ENCODE data around the gene PCBP3.

- TF ChIP-seq POLR2AphosphoS5 (IDR thresholded peaks at IDR 0.05; ENCODE audit: low read depth, low read length) (no peak), POLR2A (IDR thresholded peaks at IDR 0.05; ENCODE audit: low read depth, low read length) (no peak)
Observed at GRCh38 chr21:45846373-45847160, 203.0 kb downstream of the PCBP3 start.
